ENCODE measurements around the gene PHETA1.
A peak's percentile ranks its signal among the peaks of the same experiment; 100 is the strongest.
"Not testable (repeated sequence)": the region's sequence is repeated elsewhere in the genome, so short reads cannot be mapped to it uniquely, and the experiment has no call there.

The PHETA1 gene

GRCh38 chr12:111405149-111405858 is 36.4 kb upstream of the PHETA1 start:
- DNase-seq: peak; percentile 98 to 99

DNA sequence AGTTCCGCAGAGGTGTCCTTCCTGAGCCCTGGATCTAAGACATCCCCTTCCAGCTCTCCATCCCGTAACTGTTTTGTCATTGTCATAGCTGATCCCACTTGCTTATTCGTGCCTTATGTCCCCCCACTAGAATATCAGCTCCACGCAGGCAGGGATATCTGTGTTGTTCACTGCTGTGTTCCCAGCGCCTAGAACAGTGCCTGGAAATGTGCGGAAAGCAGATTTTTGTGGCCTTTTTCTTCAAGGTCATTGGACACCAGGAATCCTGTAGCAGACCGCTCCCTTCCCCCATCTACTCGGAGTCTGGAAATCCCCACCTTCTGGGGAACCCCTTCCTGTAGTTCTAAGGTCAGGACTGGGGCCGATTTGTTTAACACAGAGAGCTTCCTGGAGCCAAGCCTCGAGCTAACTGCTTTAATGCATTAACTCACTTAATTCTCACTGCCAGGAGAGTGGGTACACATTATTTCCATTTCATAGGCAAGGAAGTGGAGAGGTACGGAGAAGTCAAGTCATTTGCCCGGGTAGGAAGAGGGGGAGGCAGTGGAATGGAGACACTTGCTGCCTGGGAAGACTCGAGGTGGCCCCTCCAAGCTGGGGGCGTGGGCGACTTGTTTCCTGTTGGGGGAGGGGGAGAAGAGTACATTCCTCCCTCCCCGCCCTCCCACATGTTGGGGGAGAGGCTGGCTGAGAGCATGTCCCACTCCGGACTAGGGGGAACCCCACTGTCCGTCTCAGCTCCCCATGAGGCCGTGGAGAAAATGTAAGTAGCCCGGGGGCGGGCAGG is 35.7 kb upstream of the PHETA1 start:
- DNase-seq: peak; percentile 60 to 69

- not testable (repeated sequence) for DNase-seq
Measured at GRCh38 chr12:111402490-111402824, 33.6 kb upstream of the PHETA1 start.

- DNase-seq: no peak
Measured at GRCh38 chr12:111401167-111401605, 32.3 kb upstream of the PHETA1 start.

- not testable (repeated sequence) for DNase-seq
Measured at GRCh38 chr12:111399741-111400404, 31.0 kb upstream of the PHETA1 start.

DNA sequence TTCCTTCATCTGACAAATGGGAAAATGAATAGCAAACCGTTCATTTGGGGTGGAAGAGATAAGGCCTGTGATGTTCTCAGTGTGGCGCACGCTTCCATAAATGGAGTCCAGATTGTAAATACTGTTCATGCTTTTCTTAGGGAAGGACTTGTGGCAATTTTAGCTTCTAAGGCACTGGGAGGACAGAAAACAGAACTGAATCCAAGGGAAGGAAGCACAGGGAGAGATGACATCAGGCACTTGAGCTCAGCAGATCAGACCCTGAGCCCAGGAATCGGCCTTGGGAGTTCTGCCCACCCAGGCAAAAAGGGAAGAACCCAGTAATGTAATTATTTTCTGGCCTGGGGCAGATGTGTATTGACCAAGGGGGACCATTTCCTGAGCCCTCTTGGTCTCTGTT is 29.6 kb upstream of the PHETA1 start:
- DNase-seq: no peak

DNA sequence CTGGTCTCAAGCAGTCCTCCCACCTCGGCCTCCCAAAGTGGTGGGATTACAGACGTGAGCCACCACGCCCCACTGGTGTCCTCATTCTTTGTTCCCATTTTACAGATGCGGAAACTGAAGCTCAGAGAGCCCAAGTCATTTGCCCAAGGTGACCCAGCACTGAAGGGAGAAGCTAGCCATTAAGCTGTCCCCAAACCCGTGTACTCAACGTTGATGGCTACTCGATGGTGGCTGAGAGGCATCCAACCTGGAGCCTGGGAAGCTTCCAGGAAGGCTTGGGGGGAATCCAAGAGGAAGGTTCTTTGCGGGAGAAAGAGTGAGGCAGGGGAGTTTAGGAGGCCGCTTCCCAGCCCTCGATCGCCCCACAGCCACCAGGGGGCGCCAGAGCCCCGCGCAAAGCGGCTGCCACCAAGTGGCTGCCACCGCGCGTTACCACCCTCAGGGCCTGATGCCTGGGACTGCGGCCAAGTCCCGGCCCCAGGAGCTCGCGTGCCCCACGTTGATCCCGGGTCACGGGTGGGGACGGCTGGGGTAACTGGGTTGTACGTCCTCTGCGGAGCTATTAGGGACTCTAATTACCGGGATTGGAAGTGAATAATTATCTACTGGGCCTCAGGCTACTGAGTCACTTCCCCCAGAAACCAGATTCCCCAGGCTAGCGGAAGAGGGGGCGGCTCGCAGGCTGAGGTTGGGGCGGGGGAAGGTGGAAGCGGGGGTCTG is 28.0 kb upstream of the PHETA1 start:
- peak; percentile 86 to 87 for DNase-seq

DNA sequence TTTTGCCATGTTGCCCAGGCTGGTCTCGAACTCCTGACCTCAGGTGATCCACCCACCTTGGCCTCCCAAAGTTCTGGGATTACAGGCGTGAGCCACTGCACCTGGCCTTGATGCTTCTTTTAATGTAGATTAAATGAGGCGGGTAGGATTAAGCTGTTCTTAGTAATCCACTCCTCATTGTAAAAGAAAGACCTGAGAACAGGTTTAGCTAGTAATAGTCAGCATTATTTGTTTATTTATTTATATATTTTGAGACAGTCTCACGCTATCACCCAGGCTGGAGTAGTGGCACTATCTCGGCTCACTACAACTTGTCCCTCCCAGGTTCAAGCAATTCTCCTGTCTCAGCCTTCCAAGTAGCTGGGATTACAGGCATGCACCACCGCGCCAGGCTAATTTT is 27.4 kb upstream of the PHETA1 start:
- DNase-seq: not testable (repeated sequence)

DNA sequence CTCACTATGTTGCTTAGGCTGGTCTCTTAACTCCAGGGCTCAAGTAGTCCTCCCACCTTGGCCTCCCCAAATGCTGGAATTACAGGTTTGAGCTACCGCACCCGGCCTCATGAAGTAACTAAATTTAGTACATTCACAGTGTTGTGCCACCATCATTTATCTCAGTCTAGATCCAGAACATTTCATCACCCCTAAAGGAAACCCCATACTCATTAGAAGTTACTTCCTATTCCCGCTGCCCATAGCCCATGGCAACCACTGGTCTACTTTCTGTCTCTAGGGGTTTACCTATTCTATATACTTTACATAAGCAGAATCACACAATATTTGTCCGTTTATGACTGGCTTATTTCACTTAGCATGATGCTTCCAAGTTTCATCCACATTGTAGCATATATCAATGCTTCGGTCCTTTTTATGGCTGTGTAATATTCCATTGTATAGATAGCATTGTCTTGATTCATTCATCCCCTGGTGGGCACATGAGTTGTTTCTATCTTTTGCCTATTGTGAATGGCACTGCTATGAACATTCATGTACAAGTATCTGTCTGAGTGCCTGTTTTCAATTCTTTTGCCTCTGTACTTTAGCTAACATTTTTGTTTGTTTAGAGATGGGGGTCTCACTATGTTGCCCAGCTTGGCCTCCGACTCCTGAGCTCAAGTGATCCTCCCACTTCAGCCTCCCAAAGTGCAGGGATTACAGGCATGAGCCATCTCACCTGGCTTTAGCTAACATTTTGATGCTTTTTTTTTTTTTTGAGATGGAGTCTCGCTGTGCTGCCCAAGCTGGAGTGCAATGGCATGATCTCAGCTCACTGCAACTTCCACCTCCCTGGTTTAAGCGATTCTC is 26.7 kb upstream of the PHETA1 start:
- no peak for DNase-seq

- DNase-seq: no peak
Measured at GRCh38 chr12:111394480-111394879, 25.6 kb upstream of the PHETA1 start.

GRCh38 chr12:111393700-111394300 is 24.9 kb upstream of the PHETA1 start:
- peak in 1 of 2 donors; percentile 69 for DNase-seq

GRCh38 chr12:111390910-111391309 is 22.0 kb upstream of the PHETA1 start:
- DNase-seq: no peak

DNA sequence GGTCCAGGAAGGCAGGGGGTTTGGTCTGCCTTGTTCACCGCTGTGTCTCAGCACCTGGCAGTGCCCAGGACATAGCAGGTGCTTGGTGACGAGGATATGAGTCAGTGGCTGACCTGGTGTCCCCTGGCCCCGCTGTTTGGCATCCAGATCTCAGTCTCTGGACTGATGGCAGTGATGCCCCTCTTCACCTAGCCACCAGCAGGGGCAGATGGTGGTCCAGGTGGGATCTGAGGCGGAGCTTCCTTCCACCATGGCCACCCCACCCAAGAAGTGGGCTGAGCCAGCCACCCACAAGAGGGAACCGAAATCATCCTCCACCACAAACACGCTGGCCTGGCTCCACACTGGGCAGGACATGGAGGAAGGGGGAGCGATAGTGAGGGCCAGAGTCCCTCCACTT is 20.7 kb upstream of the PHETA1 start:
- DNase-seq: no peak

GRCh38 chr12:111387747-111388323 is 18.9 kb upstream of the PHETA1 start:
- no peak for DNase-seq

DNA sequence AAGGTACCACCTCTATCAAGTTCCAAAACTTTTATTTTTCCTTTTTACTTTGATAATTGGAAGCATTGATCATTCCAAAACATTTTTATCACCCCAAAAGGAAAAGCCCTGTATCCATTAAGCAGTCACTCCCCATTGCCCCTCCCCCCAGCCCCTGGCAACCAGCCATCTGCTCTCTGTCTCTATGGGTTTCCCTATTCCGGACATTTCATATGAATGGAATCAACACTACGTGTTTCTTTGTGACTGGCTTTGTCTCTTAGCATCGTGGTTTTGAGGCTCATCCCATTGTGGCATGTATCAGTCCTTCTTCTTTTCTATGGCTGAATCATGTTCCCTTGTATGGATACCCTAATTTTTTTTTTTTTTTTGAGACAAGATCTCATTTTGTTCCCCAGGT is 18.0 kb upstream of the PHETA1 start:
- DNase-seq: no peak

- DNase-seq: no peak
Measured at GRCh38 chr12:111384596-111384995, 15.7 kb upstream of the PHETA1 start.

- no peak for DNase-seq
Measured at GRCh38 chr12:111379942-111380554, 11.2 kb upstream of the PHETA1 start.

GRCh38 chr12:111377440-111377839 is 8.5 kb upstream of the PHETA1 start:
- no peak for DNase-seq

- not testable (repeated sequence) for DNase-seq
Measured at GRCh38 chr12:111373231-111373630, 4.3 kb upstream of the PHETA1 start.

GRCh38 chr12:111369496-111370220 is 763 bp upstream of the PHETA1 start:
- DNase-seq: no peak

Measured in CD4-positive, alpha-beta T cell treated with Interleukin-1 beta for 1 hour (primary cell).